GM18499 (cell line): ENCODE data around the gene GADD45G.

Experiments used
- ATAC-seq: cut with Tn5 transposase; IDR thresholded peaks from one replicate; pipeline ENCODE4 v1.9.1; 2021; ENCODE audit warnings: moderate number of reproducible peaks; ENCODE audit not compliant: insufficient read depth, unreplicated experiment

Gene GADD45G

GRCh38 chr9:89646189-89646939, 41.6 kb downstream of the GADD45G start:
- ATAC-seq, result no peak

GRCh38 chr9:89647366-89648128, 42.7 kb downstream of the GADD45G start:
- ATAC-seq, result no peak

GRCh38 chr9:89648247-89649000, 43.6 kb downstream of the GADD45G start:
- no peak for ATAC-seq

- ATAC-seq, result no peak
These were observed 44.4 kb downstream of the GADD45G start for GRCh38 chr9:89649039-89649691.

GRCh38 chr9:89654025-89654662, 49.3 kb downstream of the GADD45G start:
- no peak for ATAC-seq

- ATAC-seq, result no peak
These were observed 50.5 kb downstream of the GADD45G start for GRCh38 chr9:89655056-89655989.
